PC-9 (cell line): ENCODE measurements around the gene PRUNE2. TPM values are rescaled to one million over a fixed set of nuclear protein-coding genes. Genes with fewer than 3 reads are reported as not detected.
A peak's percentile ranks its signal among the peaks of the same experiment; 100 is the strongest.

Source experiments
- BruUV-seq: library from RNA; stranded (reverse); fragments of 400-500 nt; replicated peaks from 2 replicates; lab custom pipeline; 2021; lab: Mats Ljungman, UMichigan
- CTCF ChIA-PET: fragments of 300-600 bp; sonication (Branson Sonifier 250); formaldehyde crosslinking; loops from one replicate; lab custom pipeline; 2022; ENCODE audit warnings: antibody characterized with exemption; lab: Charles Lee
- POLR2A ChIA-PET: fragments of 300-600 bp; sonication (Branson Sonifier 250); formaldehyde crosslinking; loops from one replicate; lab custom pipeline; 2022; ENCODE audit warnings: antibody characterized with exemption; ENCODE audit not compliant: unreplicated experiment; lab: Charles Lee
- DNase-seq, 2 experiments: peaks; one replicate each; pipeline versions ENCODE4 v3.0.0 to v3.0.0-alpha.2; 2015 to 2022; ENCODE audit warnings: mixed read lengths in 1 of 2
- H2AFZ ChIP-seq: fragments of 200-600 bp; sonication (generic); 2 replicates; pipeline ENCODE4 v1.8.1; 2017; ENCODE audit warnings: antibody characterized with exemption
- H3F3A ChIP-seq: fragments of 200-600 bp; sonication (generic); 2 replicates; pipeline ENCODE4 v1.8.1; 2017; ENCODE audit warnings: antibody characterized with exemption, mild to moderate bottlenecking, low read depth; ENCODE audit not compliant: insufficient read depth
- H3K27ac ChIP-seq: fragments of 200-600 bp; sonication (generic); 2 replicates; pipeline ENCODE4 v1.6.1; 2016; ENCODE audit warnings: mixed run types
- H3K27me3 ChIP-seq: fragments of 200-600 bp; sonication (generic); 2 replicates; pipeline ENCODE4 v1.6.1; 2016; ENCODE audit warnings: low read depth, mixed run types; ENCODE audit not compliant: insufficient read depth
- H3K36me3 ChIP-seq: fragments of 200-600 bp; sonication (generic); 2 replicates; pipeline ENCODE4 v1.6.1; 2016; ENCODE audit warnings: low read depth, mixed run types
- H3K4me1 ChIP-seq: fragments of 200-600 bp; sonication (generic); replicated peaks from 2 replicates; pipeline ENCODE4 v1.6.1; 2016; ENCODE audit warnings: mixed run types; ENCODE audit not compliant: insufficient read depth
- H3K4me2 ChIP-seq: fragments of 200-600 bp; sonication (generic); 2 replicates; pipeline ENCODE4 v1.6.1; 2017; ENCODE audit warnings: mixed run types
- H3K4me3 ChIP-seq: fragments of 200-600 bp; sonication (generic); 2 replicates; pipeline ENCODE4 v1.6.1; 2016; ENCODE audit warnings: mixed run types
- H3K79me2 ChIP-seq: fragments of 200-600 bp; sonication (generic); 2 replicates; pipeline ENCODE4 v1.6.1; 2017; ENCODE audit warnings: low read depth, mixed run types
- H3K9me2 ChIP-seq: fragments of 200-600 bp; sonication (generic); 2 replicates; pipeline ENCODE4 v1.8.1; 2017; ENCODE audit warnings: mild to moderate bottlenecking; ENCODE audit not compliant: insufficient read depth
- H3K9me3 ChIP-seq: fragments of 200-600 bp; sonication (generic); 2 replicates; pipeline ENCODE4 v1.8.1; 2016; ENCODE audit warnings: low read depth; ENCODE audit not compliant: insufficient read depth
- H4K20me1 ChIP-seq: fragments of 200-600 bp; sonication (generic); 2 replicates; pipeline ENCODE4 v1.8.1; 2017; ENCODE audit not compliant: insufficient read depth
- EZH2 ChIP-seq: fragments of 200-600 bp; sonication (generic); IDR thresholded peaks from 2 replicates; pipeline ENCODE4 v1.8.0; 2017; ENCODE audit warnings: antibody characterized with exemption, low read depth
- intact Hi-C: fragments of 100-400 bp; cut with micrococcal nuclease; formaldehyde crosslinking; loops from one replicate; pipeline ENCODE4 v1.10.0; 2022; ENCODE audit not compliant: unreplicated experiment
- total RNA-seq: library from RNA; stranded (reverse); gene quantifications from 2 replicates; pipeline ENCODE4 v1.2.3, GENCODE V29; 2021
- TF ChIP-seq, protein P1 (sequence below): fragments of 200-600 bp; sonication (generic); conservative IDR thresholded peaks from 2 replicates; pipeline ENCODE4 v1.6.1; 2017; ENCODE audit warnings: mixed run types, antibody characterized with exemption, mild to moderate bottlenecking, moderate library complexity

The PRUNE2 gene
- total RNA-seq, 1 experiment from 2014 or later = 0.20 TPM

GRCh38 chr9:76688471-76689238, 217.3 kb downstream of the PRUNE2 start:
- Histone ChIP-seq H4K20me1 (no peaks in the 10 kb centered on the region), H3K27ac (peak overlapping the region; percentile 32; the same call in 1 of the 2 replicates), H3K4me3 (no peak overlapping the region), H3K36me3 (no peaks in the 10 kb centered on the region), H3K9me2 (no peaks in the 10 kb centered on the region), H3K27me3 (no peaks in the 10 kb centered on the region), H3K4me2 (peak overlapping the region; percentile 45), H2AFZ (0 out of 2 replicates have a peak overlapping the region, but pooled peaks have one; percentile 19), H3F3A (peaks cover 16% of the 10 kb centered on the region), H3K9me3 (no peaks in the 10 kb centered on the region), H3K79me2 (no peaks in the 10 kb centered on the region), H3K4me1 (peaks cover 25% of the 10 kb centered on the region)
- DNase-seq = no peak
- TF ChIP-seq EZH2 = no peak
- TF ChIP-seq, protein P1, sequence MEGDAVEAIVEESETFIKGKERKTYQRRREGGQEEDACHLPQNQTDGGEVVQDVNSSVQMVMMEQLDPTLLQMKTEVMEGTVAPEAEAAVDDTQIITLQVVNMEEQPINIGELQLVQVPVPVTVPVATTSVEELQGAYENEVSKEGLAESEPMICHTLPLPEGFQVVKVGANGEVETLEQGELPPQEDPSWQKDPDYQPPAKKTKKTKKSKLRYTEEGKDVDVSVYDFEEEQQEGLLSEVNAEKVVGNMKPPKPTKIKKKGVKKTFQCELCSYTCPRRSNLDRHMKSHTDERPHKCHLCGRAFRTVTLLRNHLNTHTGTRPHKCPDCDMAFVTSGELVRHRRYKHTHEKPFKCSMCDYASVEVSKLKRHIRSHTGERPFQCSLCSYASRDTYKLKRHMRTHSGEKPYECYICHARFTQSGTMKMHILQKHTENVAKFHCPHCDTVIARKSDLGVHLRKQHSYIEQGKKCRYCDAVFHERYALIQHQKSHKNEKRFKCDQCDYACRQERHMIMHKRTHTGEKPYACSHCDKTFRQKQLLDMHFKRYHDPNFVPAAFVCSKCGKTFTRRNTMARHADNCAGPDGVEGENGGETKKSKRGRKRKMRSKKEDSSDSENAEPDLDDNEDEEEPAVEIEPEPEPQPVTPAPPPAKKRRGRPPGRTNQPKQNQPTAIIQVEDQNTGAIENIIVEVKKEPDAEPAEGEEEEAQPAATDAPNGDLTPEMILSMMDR = no peak
- CTCF ChIA-PET = interaction anchor here (0.7 kb wide), 1 partner anchor 818 kb away, joined by 9 read pairs; no protein-coding TSS in a partner anchor
- POLR2A ChIA-PET = interaction anchor here (0.6 to 0.7 kb wide), 2 partner anchors 29 to 1167 kb away, joined by 3 to 4 read pairs; no protein-coding TSS in a partner anchor
- intact Hi-C loops = no loop called here
- BruUV-seq = TSS peak; percentile 78

DNA sequence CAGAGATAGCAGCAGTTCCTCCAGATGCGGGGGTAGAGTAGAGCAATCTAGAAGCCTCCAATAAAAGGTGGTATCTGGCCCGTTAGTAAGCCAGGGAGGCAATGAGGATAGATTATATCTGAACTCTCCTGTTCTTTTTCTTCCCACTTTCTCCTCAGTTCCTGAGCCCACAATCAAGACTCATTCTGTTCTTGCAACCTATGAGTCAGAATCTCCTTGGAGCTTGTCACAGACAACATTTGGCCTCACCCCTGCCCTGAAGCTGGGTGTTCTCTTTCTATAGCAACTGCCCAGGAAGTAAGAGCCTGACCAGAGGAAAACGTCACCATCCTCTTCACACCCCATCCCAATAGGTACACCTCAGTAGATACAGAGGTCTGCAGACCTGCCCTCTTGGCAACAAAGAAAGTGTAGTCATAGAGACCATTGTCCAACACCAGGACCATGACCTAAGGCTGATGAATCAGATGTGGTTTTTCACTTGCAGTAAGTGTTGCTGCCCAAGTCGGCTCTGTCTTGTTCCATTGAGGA, 218.0 kb downstream of the PRUNE2 start:
- no peaks in the 10 kb centered on the region for H3K9me3 ChIP-seq
- no peak overlapping the region for H2AFZ ChIP-seq
- H3K79me2 ChIP-seq = no peaks in the 10 kb centered on the region
- POLR2A ChIA-PET = interaction anchor here (0.6 to 0.7 kb wide), 2 partner anchors 28 to 1168 kb away, joined by 3 to 4 read pairs; no protein-coding TSS in a partner anchor
- intact Hi-C loops = no loop called here
- peak; percentile 75 to 95 for DNase-seq
- no peak for TF ChIP-seq EZH2
- TF ChIP-seq, protein P1 = no peak
- H3F3A ChIP-seq = peaks cover 16% of the 10 kb centered on the region
- H3K4me3 ChIP-seq = no peak overlapping the region
- peak overlapping the region; percentile 56 for H3K27ac ChIP-seq
- no peaks in the 10 kb centered on the region for H3K9me2 ChIP-seq
- H3K4me1 ChIP-seq = peaks cover 25% of the 10 kb centered on the region
- no peaks in the 10 kb centered on the region for H3K36me3 ChIP-seq
- H3K4me2 ChIP-seq = peak overlapping the region; percentile 45
- no TSS peak for BruUV-seq
- H3K27me3 ChIP-seq = no peaks in the 10 kb centered on the region
- CTCF ChIA-PET = no interaction called here
- no peaks in the 10 kb centered on the region for H4K20me1 ChIP-seq

DNA sequence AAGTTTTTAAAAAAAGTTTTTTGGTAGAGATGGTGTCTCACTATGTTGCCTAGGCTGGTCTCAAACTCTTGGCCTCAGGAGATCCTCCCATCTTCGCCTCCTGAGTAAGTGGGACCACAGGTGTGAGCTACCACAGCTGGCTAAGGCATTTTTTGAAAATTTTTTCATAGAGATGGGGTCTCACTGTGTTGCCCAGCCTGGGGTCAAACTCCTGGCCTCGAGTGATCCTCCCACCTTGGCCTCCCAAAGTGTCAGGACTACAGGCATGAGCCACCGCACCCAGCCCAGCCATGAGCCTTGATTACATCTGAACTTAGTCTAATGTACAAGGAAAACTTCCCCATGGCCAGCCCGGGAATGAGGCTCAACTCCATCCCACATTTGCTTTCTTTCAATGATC, 219.2 kb downstream of the PRUNE2 start:
- Histone ChIP-seq H3K4me2 (no peak overlapping the region), H3K9me2 (no peaks in the 10 kb centered on the region), H3K4me1 (peaks cover 25% of the 10 kb centered on the region), H3K79me2 (no peaks in the 10 kb centered on the region), H3K9me3 (no peaks in the 10 kb centered on the region), H3K36me3 (no peaks in the 10 kb centered on the region), H2AFZ (no peak overlapping the region), H3K27me3 (no peaks in the 10 kb centered on the region), H3F3A (peaks cover 16% of the 10 kb centered on the region), H3K27ac (no peak overlapping the region), H4K20me1 (no peaks in the 10 kb centered on the region), H3K4me3 (no peak overlapping the region)
- intact Hi-C loops = no loop called here
- TF ChIP-seq, protein P1 = no peak
- no peak for TF ChIP-seq EZH2
- ChIA-PET CTCF (interaction anchor here (0.6 kb wide), 1 partner anchor 1787 kb away, joined by 6 read pairs; no protein-coding TSS in a partner anchor), POLR2A (no interaction called here)
- no peak for DNase-seq
- no TSS peak for BruUV-seq
